Sigmoid colon (tissue), 7 donors: ENCODE measurements around the gene CACNA1C. TPM values are rescaled to one million over a fixed set of nuclear protein-coding genes. Genes with fewer than 3 reads are reported as not detected.

Experiments
- DNase-seq: peaks from one replicate; pipeline ENCODE4 v3.0.0-alpha.2; 2019
- H3K27ac ChIP-seq, 4 donors: fragments of 200-600 bp; sonication (generic); one replicate each; pipeline ENCODE4 v1.5.1; 2016 to 2019; ENCODE audit warnings: mild to moderate bottlenecking in 1 of 4
- H3K27me3 ChIP-seq, 3 donors: fragments of 200-600 bp; sonication (generic); one replicate each; pipeline ENCODE4 v1.5.1; 2019; ENCODE audit warnings: mild to moderate bottlenecking in 1 of 3
- H3K36me3 ChIP-seq, 4 donors: fragments of 200-600 bp; sonication (generic); one replicate each; pipeline ENCODE4 v1.5.1; 2016 to 2019
- H3K4me1 ChIP-seq, 4 donors: fragments of 200-600 bp; sonication (generic); one replicate each; pipeline ENCODE4 v1.5.1; 2017 to 2019
- H3K4me3 ChIP-seq, 4 donors: fragments of 200-600 bp; sonication (generic); one replicate each; pipeline ENCODE4 v1.5.1; 2017 to 2019; ENCODE audit warnings: mild to moderate bottlenecking in 2 of 4, moderate library complexity in 1 of 4
- H3K9me3 ChIP-seq, 4 donors: fragments of 200-600 bp in 3 of 4; sonication (generic) in 3 of 4; one replicate each; pipeline versions ENCODE4 v1.5.1 to v1.6.1; 2013 to 2019
- CTCF ChIP-seq, 4 experiments: fragments of 450-650 bp in 3 of 4; fragments of 200-600 bp in 1 of 4; IDR thresholded peaks; one replicate each; pipeline ENCODE4 v1.5.1; 2016 to 2019; ENCODE audit warnings: antibody characterized with exemption in 4 of 4, mild to moderate bottlenecking in 3 of 4, moderate library complexity in 2 of 4
- EP300 ChIP-seq, 4 donors: sonication (generic); formaldehyde crosslinking; IDR thresholded peaks; one replicate each; pipeline ENCODE4 v1.6.1; 2017; ENCODE audit warnings: antibody characterized with exemption in 4 of 4
- POLR2A ChIP-seq, 2 donors: fragments of 450-650 bp; IDR thresholded peaks; one replicate each; pipeline ENCODE4 v1.6.1; 2016; ENCODE audit warnings: antibody characterized with exemption in 2 of 2, mild to moderate bottlenecking in 2 of 2, moderate library complexity in 2 of 2
- POLR2AphosphoS5 ChIP-seq, 4 donors: sonication (generic); formaldehyde crosslinking; IDR thresholded peaks; one replicate each; pipeline ENCODE4 v1.6.1; 2017; ENCODE audit warnings: antibody characterized with exemption in 4 of 4
- whole genome bisulfite sequencing, 2 donors: extraction: QIAGEN DNeasy Blood & Tissue Kit; methylation state at CpG; one replicate each; pipeline ENCODE4 v1.1.7; 2013; 5-methylcytosine and 5-hydroxymethylcytosine counted together
- intact Hi-C: fragments of 100-400 bp; cut with DNase I; formaldehyde crosslinking; loops from one replicate; pipeline ENCODE4 v1.15.1; 2023
- polyA plus RNA-seq, 3 donors: library from polyadenylated mRNA; stranded (reverse); fragments of 200-250 nt; gene quantifications; one replicate each; pipeline ENCODE4 v1.2.3, GENCODE V29; 2013
- total RNA-seq, 4 donors: library from RNA; depleted of rRNA; stranded (reverse); fragments of >200 nt; gene quantifications; one replicate each; pipeline ENCODE4 v1.1.0, GENCODE V29; 2016
- donor health status: healthy with polysubstance abuse.
- donor health status: Bipolar disorder and iron deficiency.
- donor health status: healthy.

The CACNA1C gene
- total and polyA plus RNA-seq, 7 donors, result 0.46 to 213 (median 62.0) TPM

GRCh38 chr12:2494486-2495192 lies 441.9 kb downstream of the CACNA1C start:
- TF ChIP-seq EP300 (IDR thresholded peaks at IDR 0.05) (no peak), POLR2AphosphoS5 (IDR thresholded peaks at IDR 0.05) (peak in 2 of 4 donors; percentile 26 to 55)
- Histone ChIP-seq H3K4me1 (peaks cover 0 to 53% (median 50%) of the 10 kb centered on the region in 4 donors), H3K9me3 (no peaks in the 10 kb centered on the region), H3K27me3 (no peaks in the 10 kb centered on the region), H3K27ac (peak overlapping the region; percentile 34 to 67 (median 56)), H3K36me3 (peaks cover 0 to 22% (median 7%) of the 10 kb centered on the region in 4 donors), H3K4me3 (no peak overlapping the region)
- peak; percentile 78 for DNase-seq
- 23 to 38% methylated on average over 8 of the region's 8 CpGs for WGBS, 2 donors
- intact Hi-C loops, result loop anchor here (10.0 kb wide), 2 partner anchors 120 to 190 kb away; no protein-coding TSS in a partner anchor

GRCh38 chr12:2495417-2496112 lies 442.8 kb downstream of the CACNA1C start:
- WGBS, 2 donors, result 45 to 67% methylated on average over 6 of the region's 6 CpGs
- Histone ChIP-seq H3K4me1 (peaks cover 0 to 45% (median 42%) of the 10 kb centered on the region in 4 donors), H3K4me3 (no peak overlapping the region), H3K27ac (peak overlapping the region; percentile 34 to 67 (median 56)), H3K27me3 (no peaks in the 10 kb centered on the region), H3K36me3 (peaks cover 0 to 32% (median 7%) of the 10 kb centered on the region in 4 donors), H3K9me3 (no peaks in the 10 kb centered on the region)
- TF ChIP-seq POLR2A (IDR thresholded peaks at IDR 0.05) (no peak), CTCF (IDR thresholded peaks at IDR 0.05) (no peak), POLR2AphosphoS5 (IDR thresholded peaks at IDR 0.05) (no peak), EP300 (IDR thresholded peaks at IDR 0.05) (no peak)
- DNase-seq, result no peak
- intact Hi-C loops, result loop anchor here (10.0 kb wide), 2 partner anchors 121 to 191 kb away; no protein-coding TSS in a partner anchor

GRCh38 chr12:2498964-2499500 lies 446.2 kb downstream of the CACNA1C start:
- Histone ChIP-seq H3K27ac (no peak overlapping the region), H3K4me1 (peaks cover 0 to 23% (median 22%) of the 10 kb centered on the region in 4 donors), H3K4me3 (no peak overlapping the region), H3K9me3 (no peaks in the 10 kb centered on the region), H3K27me3 (no peaks in the 10 kb centered on the region), H3K36me3 (peaks cover 1 to 40% (median 8%) of the 10 kb centered on the region in 4 donors)
- TF ChIP-seq EP300 (IDR thresholded peaks at IDR 0.05), result no peak
- TF ChIP-seq CTCF (IDR thresholded peaks at IDR 0.05), result no peak
- TF ChIP-seq POLR2AphosphoS5 (IDR thresholded peaks at IDR 0.05), result no peak
- TF ChIP-seq POLR2A (IDR thresholded peaks at IDR 0.05), result no peak
- WGBS, 2 donors, result 16 to 67% methylated on average over 10 of the region's 10 CpGs
- intact Hi-C loops, result loop anchor here (10.0 kb wide), 2 partner anchors 124 to 194 kb away; no protein-coding TSS in a partner anchor
- peak; percentile 33 for DNase-seq

GRCh38 chr12:2501464-2502191 lies 448.8 kb downstream of the CACNA1C start:
- Histone ChIP-seq H3K27me3 (no peaks in the 10 kb centered on the region), H3K27ac (peak overlapping the region in 2 of 4 donors; percentile 9 to 16), H3K4me3 (no peak overlapping the region), H3K36me3 (peaks cover 4 to 50% (median 10%) of the 10 kb centered on the region in 4 donors), H3K4me1 (no peaks in the 10 kb centered on the region), H3K9me3 (no peaks in the 10 kb centered on the region)
- TF ChIP-seq EP300 (IDR thresholded peaks at IDR 0.05), result no peak
- TF ChIP-seq POLR2AphosphoS5 (IDR thresholded peaks at IDR 0.05), result peak in 1 of 4 donors; percentile 9
- DNase-seq, result no peak
- intact Hi-C loops, result no loop called here
- WGBS, 2 donors, result 48 to 83% methylated on average over 14 of the region's 14 CpGs

- Histone ChIP-seq H3K9me3 (no peaks in the 10 kb centered on the region), H3K27me3 (no peaks in the 10 kb centered on the region), H3K36me3 (peaks cover 4 to 49% (median 10%) of the 10 kb centered on the region in 4 donors), H3K27ac (no peak overlapping the region), H3K4me3 (no peak overlapping the region), H3K4me1 (no peaks in the 10 kb centered on the region)
- no peak for DNase-seq
- 88% methylated on average over 5 of the region's 5 CpGs for WGBS, 2 donors
- no peak for TF ChIP-seq EP300 (IDR thresholded peaks at IDR 0.05)
- no peak for TF ChIP-seq POLR2A (IDR thresholded peaks at IDR 0.05)
- no peak for TF ChIP-seq POLR2AphosphoS5 (IDR thresholded peaks at IDR 0.05)
- no peak for TF ChIP-seq CTCF (IDR thresholded peaks at IDR 0.05)
- intact Hi-C loops, result no loop called here
These were observed 450.2 kb downstream of the CACNA1C start for GRCh38 chr12:2503036-2503435.
